ENCODE results near the gene GALNT11. TPM values are rescaled to one million over a fixed set of nuclear protein-coding genes. Genes with fewer than 3 reads are reported as not detected.

The GALNT11 gene
- total RNA-seq, 1 donor from 2014 or later: 34.1 TPM

- H3K4me1 Mint-ChIP-seq (ENCODE audit: unreplicated experiment): no peaks in the 10 kb centered on the region
- TF ChIP-seq CTCF (IDR thresholded peaks at IDR 0.05): no peak
- peaks cover 16% of the 10 kb centered on the region for H3K9me3 Mint-ChIP-seq (ENCODE audit: unreplicated experiment)
- no peaks in the 10 kb centered on the region for H3K27me3 Mint-ChIP-seq (ENCODE audit: unreplicated experiment)
- peaks cover 74% of the 10 kb centered on the region for H3K36me3 Mint-ChIP-seq (ENCODE audit: unreplicated experiment)
- H3K27ac Mint-ChIP-seq (ENCODE audit: unreplicated experiment): no peak overlapping the region
- DNase-seq (ENCODE audit: extremely low spot score, unreplicated experiment): no peak
- H3K4me3 Mint-ChIP-seq (ENCODE audit: unreplicated experiment): no peak overlapping the region
These were observed 95.3 kb downstream of the GALNT11 start for GRCh38 chr7:152120776-152121175.

GRCh38 chr7:152121432-152121831, 96.0 kb downstream of the GALNT11 start:
- no peak for DNase-seq (ENCODE audit: extremely low spot score, unreplicated experiment)
- Mint-ChIP-seq H3K27me3 (ENCODE audit: unreplicated experiment) (no peaks in the 10 kb centered on the region), H3K9me3 (ENCODE audit: unreplicated experiment) (peaks cover 16% of the 10 kb centered on the region), H3K4me3 (ENCODE audit: unreplicated experiment) (no peak overlapping the region), H3K4me1 (ENCODE audit: unreplicated experiment) (no peaks in the 10 kb centered on the region), H3K27ac (ENCODE audit: unreplicated experiment) (no peak overlapping the region), H3K36me3 (ENCODE audit: unreplicated experiment) (peaks cover 75% of the 10 kb centered on the region)
- no peak for TF ChIP-seq CTCF (IDR thresholded peaks at IDR 0.05)

- no peak for TF ChIP-seq CTCF (IDR thresholded peaks at IDR 0.05)
- Mint-ChIP-seq H3K27me3 (ENCODE audit: unreplicated experiment) (no peaks in the 10 kb centered on the region), H3K27ac (ENCODE audit: unreplicated experiment) (no peak overlapping the region), H3K4me1 (ENCODE audit: unreplicated experiment) (peaks cover 5% of the 10 kb centered on the region), H3K36me3 (ENCODE audit: unreplicated experiment) (peaks cover 81% of the 10 kb centered on the region), H3K4me3 (ENCODE audit: unreplicated experiment) (no peak overlapping the region), H3K9me3 (ENCODE audit: unreplicated experiment) (peaks cover 16% of the 10 kb centered on the region)
- DNase-seq (ENCODE audit: extremely low spot score, unreplicated experiment): no peak
These were observed 97.1 kb downstream of the GALNT11 start for GRCh38 chr7:152122540-152122939.

- Mint-ChIP-seq H3K4me3 (ENCODE audit: unreplicated experiment) (no peak overlapping the region), H3K36me3 (ENCODE audit: unreplicated experiment) (peaks cover 74% of the 10 kb centered on the region), H3K4me1 (ENCODE audit: unreplicated experiment) (peaks cover 7% of the 10 kb centered on the region), H3K27me3 (ENCODE audit: unreplicated experiment) (no peaks in the 10 kb centered on the region), H3K27ac (ENCODE audit: unreplicated experiment) (no peak overlapping the region), H3K9me3 (ENCODE audit: unreplicated experiment) (peaks cover 16% of the 10 kb centered on the region)
- DNase-seq (ENCODE audit: extremely low spot score, unreplicated experiment): no peak
- no peak for TF ChIP-seq CTCF (IDR thresholded peaks at IDR 0.05)
These were observed 101.3 kb downstream of the GALNT11 start for GRCh38 chr7:152126741-152127140.

GRCh38 chr7:152127229-152127628, 101.8 kb downstream of the GALNT11 start:
- Mint-ChIP-seq H3K27me3 (ENCODE audit: unreplicated experiment) (no peaks in the 10 kb centered on the region), H3K4me1 (ENCODE audit: unreplicated experiment) (peaks cover 7% of the 10 kb centered on the region), H3K4me3 (ENCODE audit: unreplicated experiment) (no peak overlapping the region), H3K36me3 (ENCODE audit: unreplicated experiment) (peaks cover 72% of the 10 kb centered on the region), H3K9me3 (ENCODE audit: unreplicated experiment) (peaks cover 16% of the 10 kb centered on the region), H3K27ac (ENCODE audit: unreplicated experiment) (no peak overlapping the region)
- DNase-seq (ENCODE audit: extremely low spot score, unreplicated experiment): no peak
- no peak for TF ChIP-seq CTCF (IDR thresholded peaks at IDR 0.05)

Measured in osteocyte (in vitro differentiated cells).